Stimulated activated CD8-positive, alpha-beta memory T cell treated with anti-CD3 and anti-CD28 coated beads, Interleukin-12 subunit alpha, Interleukin-12 subunit beta, amount 100 ng/mL, for 24 hours (primary cell): Measurements from ENCODE around the gene CCDC85B.
"Not testable (repeated sequence)": the region's sequence is repeated elsewhere in the genome, so short reads cannot be mapped to it uniquely, and the experiment has no call there.

Experiments
- DNase-seq: peaks from one replicate; pipeline ENCODE4 v3.0.0-alpha.2; 2020; ENCODE audit errors: extremely low read depth

The CCDC85B gene

DNA sequence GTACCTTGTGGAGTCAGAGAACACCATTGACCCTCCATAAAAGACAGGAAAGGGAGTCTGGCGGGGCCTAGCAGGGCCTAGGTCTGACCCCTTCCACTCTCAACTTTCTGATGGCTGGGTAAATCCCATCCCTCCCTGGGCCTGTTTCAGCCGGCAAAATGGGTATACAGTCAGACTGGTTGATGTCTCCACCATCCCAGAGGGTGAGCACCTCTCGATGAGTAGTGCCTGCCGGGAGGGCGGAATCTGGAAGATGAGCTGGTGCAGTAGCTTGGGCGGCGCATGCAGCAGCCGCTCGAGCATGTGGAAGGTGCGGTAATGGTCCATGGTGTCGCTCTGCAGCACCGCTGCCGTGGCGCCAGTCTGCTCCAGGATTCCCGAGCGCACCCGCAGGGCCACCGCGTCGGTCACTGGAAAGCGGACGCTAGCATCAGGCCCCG lies 2.7 kb upstream of the CCDC85B start:
- DNase-seq = no peak

DNA sequence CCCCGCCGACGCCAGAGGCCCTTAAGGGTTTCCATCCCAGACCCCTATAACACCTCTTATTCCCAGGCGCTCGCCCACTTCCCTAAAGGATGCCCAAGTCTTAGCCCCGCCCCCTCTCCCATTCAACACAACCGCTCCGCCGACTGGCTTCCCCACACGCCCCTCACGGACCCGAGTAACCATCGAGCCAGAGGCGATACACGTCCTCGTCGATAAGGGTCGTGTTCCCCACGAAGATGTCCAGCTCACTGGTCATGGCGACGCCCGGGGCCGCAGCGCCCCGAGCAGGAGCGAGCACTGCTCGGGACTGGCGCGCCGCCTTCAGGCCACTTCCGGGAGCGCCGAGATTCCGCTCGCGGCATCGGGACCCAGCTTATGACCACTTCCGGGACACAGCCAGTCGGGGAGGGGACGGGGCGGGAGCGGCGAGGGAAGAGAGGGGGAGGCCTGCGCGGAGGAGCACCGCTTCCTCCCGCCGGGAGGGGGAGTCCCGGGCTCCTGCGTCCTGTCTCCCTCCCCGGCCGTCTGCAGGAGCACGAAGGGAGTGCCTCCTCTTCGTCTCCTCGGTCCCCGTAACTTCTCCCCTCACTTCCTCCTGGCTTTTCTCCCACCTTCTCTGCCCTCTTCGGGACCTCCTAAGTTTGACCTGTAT lies 2.2 kb upstream of the CCDC85B start, which contains the start of gene FIBP:
FIBP (minus strand) TSS at position 309 of the 652 bp plus-strand sequence; CDS start at position 256, 53 bp downstream.
- peak; percentile 91 for DNase-seq

DNA sequence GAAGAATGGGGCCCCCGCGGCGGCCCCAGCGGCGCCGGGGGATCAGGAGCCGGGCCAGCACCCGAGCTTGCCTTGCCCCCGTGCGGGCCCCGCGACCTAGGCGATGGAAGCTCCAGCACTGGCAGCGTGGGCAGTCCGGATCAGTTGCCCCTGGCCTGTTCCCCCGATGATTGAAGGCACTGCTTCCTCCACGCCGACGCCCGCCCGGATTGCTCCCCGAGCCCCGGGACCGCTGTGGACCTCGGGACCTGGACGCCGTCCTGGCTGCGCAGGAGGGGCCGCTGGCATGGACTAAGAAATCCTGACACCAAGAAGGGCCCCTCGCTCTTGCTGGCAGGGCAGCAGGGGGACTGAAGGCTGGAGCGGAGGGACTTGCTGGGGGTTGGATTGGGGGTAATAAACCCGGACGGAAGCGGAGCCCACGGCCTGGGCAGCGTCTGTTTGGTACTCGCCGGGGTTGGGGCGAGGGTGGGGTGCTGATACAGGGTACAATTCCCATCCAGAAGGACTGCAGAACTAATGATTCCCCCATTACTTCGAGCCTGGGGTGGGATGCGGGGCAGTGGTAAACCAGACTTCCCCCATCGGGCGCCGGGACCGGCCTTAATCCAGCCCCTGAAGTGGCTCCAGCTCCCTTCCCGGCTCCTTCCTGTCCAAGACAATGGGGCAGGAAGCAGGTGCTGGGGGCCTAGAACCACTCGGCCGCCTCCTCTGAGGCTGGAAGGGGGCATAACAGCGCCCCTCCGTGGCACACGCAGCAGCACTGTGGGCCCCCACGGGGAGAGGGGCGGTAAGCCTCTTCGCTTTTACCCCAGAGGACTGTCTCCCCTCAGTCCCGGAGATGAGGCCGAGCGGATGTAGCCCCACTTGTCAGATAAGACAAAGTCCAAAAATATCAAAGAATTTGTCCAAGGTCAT lies 1.0 kb downstream of the CCDC85B start:
- DNase-seq = no peak

DNA sequence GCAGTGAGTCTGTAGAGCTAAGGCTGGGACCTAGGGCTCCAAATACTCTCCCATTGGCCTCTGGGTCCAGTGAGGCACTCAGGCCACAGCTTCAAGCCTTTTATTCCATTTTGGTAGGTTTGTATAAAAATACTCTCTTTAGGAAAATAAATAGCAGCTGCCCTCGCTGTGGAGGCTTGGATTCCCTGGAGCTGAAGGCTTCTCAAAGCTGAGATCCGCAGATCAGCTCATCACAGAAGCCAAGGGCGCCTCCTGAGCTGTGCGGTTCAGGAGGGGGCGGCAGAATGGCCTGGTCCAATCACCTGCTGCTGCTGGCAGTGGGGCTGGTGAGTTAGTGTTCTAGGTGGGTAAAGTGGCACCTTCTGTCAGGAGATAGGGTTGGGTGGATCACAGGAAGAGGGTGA lies 1.7 kb downstream of the CCDC85B start:
- not testable (repeated sequence) for DNase-seq

DNA sequence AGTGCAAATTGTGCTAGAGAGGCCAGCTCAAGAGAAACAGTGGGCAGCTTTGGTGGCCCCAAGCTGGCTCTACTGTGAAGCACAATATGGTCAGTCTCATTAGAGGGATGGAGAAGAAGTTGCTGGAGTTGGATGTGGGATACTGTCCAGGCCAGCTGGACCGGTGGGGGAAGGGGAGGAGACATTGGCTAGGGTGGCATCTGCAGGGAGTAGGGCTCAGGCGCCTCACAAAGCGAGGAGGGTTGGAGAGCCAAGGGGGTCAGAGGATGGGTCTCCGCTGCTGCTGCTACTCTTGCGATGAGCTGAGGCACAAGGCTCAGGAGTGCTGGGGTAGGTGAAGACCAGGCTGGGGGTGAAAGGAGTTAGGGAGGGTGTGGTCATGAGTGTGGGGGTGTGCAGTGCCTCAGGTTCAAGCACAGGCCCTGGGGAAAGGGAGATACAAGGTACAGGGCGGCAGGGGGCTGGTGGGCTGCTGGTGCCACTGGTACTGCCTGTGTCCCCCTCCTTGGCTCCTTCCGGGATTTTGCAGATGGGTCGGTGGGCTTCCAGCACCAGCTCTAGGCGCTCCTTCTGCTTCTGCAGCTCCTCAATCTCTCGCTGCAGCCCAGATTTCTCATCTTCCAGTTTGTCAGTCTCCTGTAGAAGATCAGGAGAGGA lies 2.3 kb downstream of the CCDC85B start:
- no peak for DNase-seq

DNA sequence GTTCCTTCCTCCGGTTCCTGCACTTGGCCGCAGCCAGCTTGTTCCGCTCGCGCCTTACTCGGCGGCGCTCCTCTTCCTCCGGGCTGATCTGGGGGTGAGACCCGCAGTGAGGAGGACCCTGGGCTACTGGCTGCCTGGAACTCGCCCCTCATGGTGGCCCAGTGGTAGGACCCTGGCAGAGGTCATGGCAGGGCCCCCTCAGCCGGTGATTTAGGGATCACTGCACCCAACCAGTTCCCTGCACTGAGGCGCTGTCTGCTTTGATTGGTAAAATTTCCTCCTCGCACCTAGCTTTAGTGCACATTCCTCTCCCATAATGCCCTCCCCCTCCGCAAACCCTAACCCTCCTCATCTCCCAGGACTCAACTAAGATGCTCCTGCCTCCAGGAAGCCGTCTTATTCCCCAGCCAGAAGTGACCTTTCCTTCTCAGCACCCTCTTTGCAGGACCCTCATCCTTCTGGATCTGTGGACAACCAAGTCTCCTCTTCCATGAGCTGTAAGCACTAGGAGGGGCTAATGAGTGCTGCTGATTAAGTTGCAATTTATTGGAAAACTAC lies 3.6 kb downstream of the CCDC85B start:
- no peak for DNase-seq

DNA sequence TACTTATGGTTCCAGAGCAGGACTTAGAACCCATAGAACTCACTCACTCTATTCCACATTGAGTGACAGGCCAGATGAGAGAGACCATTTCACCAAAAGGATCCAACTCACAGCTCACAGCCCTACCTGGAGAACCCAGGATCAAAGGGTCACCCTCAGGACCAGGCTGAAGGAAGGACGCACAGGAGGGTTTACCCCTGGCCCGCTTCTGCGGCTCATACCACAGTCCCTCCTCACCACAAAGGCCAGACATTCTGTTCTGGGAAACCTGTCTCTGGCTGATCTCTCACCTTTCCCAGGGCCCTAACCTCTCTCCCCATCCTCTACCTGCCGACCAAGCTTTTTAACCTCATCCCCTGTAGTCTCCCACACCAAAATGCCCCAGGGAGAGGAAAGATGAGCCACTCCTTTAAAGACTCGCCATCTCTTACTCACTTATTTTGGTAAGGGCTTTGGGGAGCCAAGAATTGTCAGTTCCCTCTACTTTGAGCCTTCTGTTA lies 5.1 kb downstream of the CCDC85B start:
- DNase-seq = no peak

DNA sequence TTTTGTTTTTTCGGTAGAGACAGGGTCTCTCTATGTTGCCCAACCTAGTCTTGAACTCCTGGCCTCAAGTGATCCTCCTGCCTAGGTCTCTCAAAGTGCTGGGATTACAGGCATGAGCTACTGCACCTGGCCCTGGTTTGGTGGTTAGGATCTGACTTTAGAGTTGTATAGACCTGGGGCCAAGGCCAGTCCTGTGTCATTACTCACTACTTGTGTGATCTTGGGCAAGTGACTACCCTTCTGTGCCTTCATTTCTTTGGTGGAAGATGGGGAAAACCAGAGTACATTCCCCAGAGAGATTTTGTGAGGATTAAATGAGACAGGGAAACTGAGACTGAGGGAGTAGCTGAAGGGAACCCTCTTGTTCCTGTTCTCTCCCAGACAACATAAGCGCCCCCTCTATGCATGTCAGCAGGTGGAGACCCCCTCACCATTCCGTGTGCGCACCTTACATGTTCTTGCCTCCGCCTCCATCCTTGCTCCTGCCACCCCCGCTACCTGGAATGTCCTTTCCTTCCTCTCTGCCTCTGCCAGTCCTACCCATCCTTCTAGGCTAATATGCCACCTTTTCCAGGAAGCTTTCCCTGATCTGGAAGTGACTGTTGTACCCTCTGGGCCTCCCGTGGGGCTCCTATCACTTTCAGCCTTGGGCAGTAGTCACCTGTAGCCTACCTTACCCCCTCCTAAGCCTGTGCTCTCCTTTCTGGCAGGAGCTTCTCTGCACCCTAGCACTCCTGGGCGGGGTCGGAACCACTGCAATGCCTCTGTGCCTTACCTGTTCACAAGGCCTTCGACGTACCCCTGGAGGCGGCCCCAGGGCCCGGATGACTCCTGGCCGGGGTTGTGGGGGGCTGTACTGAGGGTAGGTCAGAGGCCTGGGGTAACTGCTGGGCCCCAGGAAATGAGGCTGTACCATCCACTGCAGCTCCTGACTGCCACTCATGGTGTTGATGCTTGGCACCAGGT lies 5.8 kb downstream of the CCDC85B start:
- DNase-seq = no peak

DNA sequence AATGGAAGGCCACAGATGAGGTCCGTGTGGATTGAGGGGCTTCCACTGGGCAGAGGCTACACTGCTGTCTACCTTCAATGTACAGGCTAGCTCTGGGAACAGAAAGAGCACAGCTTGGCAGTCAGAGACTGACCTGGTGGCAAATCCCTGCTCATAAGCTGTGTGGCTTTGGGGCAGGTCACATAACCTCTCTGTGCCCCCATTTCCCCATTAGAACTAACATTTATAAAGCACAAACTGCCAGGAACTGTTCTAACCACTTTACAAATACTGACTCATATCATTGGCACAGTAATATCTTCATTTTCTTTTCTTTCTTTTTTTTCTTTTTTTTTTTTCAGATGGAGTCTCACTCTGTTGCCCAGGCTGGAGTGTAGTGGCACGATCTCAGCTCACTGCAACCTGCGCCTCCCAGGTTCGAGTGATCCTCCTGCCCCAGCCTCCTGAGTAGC lies 6.6 kb downstream of the CCDC85B start:
- DNase-seq = no peak

DNA sequence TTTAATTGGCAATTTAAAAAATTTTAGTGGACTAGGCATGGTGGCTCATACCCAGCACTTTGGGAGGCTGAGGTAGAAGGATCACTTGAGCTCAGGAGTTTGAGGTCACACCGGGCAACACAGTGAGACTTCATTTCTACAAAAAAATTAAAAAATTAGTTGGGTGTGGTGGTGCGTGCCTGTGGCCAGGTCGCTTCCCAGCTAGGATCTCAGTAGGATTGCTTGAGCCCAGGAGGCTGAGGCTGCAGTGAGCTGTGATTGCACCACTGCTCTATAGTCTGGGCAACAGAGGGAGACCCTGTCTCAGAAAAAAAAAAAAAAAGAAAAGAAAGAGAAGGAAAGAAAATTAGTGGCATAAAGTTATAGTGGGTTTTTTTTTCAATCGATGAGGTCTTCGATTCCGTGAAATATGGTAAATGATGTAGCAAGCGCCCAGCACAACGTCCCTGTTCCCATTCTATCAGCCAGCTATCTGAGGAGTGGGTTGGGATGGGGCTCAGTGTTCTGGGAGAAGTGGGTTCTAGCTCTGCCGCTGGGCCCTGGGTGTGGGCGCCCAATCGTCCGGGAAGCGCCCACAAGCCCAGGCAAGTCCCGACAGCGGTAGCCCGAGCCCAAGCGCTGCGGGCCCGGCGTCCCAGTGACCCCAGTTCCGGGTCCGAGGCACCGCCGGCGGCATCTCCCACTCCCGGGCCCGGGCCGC lies 8.3 kb downstream of the CCDC85B start:
- DNase-seq = no peak

DNA sequence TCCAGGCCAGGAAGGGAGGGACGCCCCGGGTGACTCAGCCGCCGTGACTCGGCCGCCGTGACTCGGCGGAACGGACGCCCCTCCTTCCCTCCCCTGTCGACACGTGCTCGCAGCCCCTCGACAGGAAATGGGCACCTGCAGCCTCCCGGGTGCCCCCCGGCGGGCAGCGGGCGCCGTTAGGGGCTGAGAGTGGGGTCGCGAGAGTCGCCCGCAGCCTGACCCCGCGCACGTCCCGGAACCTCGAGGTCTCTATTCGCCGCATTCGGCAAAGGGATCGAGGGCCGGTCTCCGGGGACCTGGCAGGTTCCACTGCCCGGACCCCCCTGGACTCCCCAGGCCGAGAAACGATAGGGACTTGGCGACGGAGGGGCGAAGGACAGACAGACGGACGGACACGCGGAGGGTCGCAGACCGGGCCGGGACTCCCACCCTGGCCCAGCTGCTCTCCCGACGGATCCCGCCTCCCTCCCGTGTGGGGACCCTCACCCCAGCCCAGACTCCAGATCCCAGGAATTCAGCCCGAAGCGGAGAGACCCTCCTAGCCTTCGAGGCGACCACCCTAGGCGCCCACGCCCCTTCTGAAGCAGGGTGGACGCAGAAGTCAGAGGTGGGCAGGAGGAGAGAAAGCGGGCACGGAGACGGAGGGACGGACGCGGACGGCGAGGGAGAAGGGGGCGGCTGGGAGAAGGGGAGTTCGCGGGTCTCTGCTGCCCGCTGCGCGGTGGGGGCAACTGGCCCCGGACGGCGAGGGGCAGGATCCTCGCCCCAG lies 9.1 kb downstream of the CCDC85B start:
- DNase-seq = no peak

DNA sequence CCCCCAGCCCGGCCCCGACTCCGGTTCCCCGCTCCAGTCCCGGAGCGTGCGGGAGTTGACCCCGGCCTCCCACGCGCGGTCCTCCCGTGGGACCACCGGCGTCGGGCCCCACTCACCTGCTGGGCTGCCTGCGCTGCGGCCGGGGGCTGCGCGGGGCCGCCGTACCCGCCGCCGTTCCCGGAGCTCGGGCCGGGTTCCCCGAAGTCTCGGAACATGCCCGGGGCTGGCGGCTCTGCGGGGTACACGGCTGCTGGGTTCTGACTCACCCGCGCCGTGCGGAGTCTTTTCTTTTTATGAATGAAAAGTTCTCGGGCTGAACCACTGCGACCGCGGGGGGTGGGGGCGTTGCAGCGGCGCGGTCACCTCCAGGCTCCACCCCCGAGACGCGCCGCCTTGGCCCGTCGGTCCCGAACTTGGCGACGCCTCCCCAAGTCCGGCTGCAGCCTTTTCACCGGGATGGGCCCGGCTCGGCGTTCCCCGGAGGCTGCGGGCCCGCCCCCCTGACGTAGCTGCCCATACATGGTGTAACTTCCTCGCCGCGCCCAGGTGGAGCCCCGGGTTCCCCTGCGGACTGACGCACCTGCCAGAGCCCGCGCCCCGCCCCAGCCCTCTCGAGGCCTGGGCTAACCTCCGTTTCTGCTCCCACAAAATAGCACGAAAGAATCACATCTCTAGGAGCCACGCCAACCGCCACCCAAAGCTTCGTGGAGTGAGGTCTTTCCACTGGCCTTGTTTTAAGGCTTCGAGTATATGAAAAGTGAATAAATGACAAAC lies 9.8 kb downstream of the CCDC85B start, which contains the start of gene FOSL1:
FOSL1 (minus strand) TSS at position 264 of the 774 bp plus-strand sequence; CDS start at position 215, 49 bp downstream.
- peak; percentile 88 for DNase-seq

DNA sequence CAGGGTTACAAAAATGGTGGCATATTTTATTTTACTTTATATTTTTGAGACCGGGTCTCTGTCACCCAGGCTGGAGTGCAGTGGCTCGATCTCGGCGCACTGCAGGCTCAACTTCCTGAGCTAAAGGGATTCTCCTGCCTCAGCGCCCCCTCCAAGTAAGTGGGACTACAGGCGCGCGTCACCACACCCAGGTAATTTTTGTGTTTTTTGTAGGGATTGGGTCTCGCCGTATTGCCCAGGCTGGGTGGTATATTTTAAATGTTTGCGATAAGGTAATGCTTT lies 10.4 kb downstream of the CCDC85B start:
- DNase-seq = no peak

DNA sequence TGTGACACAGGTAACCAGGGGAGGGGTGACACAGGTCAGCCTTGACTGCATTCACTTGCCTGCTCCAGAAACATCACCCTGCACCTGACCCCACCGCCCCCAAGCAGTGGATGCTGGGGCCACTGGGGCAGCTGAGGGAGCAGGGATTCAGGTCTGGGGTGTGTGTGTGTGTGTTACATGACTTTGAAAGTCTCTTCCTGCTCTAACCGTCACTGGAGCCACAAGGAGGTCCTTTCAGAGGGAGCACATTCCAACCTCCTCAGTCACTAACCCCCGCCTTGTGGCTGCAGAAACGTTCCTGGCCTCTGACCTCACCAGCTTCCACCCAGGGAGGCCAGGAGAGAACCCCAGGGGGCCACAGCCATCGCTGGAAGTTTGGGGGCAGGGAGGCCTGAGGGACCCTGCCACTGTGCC lies 12.6 kb downstream of the CCDC85B start:
- no peak for DNase-seq

DNA sequence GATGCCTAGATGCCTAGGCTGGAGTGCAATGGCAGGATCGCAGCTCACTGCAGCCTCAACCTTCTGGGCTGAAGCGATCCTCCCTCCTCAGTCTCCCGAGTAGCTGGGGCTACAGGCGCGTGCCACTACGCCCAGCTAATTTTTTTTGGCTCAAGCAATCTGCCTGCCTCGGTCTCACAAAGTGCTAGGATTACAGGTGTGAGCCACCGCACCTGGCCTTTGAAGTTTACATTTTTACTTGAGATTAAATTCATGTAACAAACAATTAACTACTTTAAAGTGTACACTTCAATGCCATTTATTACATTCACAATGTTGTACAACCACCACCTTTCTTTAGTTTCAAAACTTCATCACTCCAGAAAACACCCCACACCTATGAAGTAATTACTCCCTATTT lies 13.2 kb downstream of the CCDC85B start:
- DNase-seq = no peak

DNA sequence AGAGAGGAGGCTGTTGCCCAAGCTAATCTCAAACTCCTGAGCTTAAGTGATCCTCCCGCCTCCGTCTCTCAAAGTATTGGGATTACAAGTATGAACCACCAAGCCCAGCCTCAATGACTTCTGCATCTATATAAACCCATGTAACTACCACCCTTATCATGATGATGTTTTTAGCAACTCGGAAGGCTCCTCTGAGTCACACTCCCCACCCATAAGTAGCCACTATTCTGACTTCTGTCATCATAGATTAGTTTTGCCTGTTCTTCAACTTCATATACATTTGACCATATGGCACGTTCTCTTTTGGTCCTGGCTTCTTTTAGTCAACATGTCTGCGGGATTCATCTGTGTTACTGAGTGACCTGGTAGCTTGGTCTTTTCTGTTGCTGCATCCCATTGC lies 16.1 kb downstream of the CCDC85B start:
- no peak for DNase-seq

DNA sequence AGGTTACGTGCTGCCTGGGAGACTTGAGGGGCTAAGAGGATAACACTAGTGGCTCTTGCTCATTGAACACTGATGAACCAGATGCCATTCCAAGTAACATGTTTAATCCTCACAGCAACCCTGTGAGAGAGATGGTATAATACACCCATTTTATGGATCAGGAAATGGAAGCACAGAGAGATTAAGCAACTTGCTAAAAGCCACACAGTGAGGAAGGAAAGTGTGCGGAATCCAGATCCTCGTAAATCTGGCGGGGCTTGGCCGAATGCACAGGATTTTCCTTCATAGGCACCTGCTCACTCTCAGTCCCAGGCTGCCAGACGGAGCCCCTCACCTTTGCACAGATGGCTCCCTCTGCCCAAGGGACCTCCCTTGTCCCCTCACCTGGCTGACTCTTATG lies 17.4 kb downstream of the CCDC85B start:
- DNase-seq = no peak
